Suprapubic skin (tissue), 3 donors: ENCODE data around the gene GPX2.

Experiments used
- CTCF ChIP-seq, 2 donors: fragments of 200-600 bp in 1 of 2; fragments of 450-650 bp in 1 of 2; sonication (generic) in 1 of 2; IDR thresholded peaks; one replicate each; pipeline ENCODE4 v1.5.1; 2016 to 2019; ENCODE audit warnings: antibody characterized with exemption in 2 of 2, mild to moderate bottlenecking in 1 of 2, moderate library complexity in 1 of 2
- POLR2AphosphoS5 ChIP-seq, 3 donors: sonication (generic); formaldehyde crosslinking; IDR thresholded peaks; one replicate each; pipeline ENCODE4 v1.6.1; 2017; ENCODE audit warnings: antibody characterized with exemption in 3 of 3

- TF ChIP-seq CTCF (IDR thresholded peaks at IDR 0.05) = no peak
- TF ChIP-seq POLR2AphosphoS5 (IDR thresholded peaks at IDR 0.05) = no peak
Measured at GRCh38 chr14:64987438-64987767, 44.9 kb upstream of the GPX2 start.
